SKM-1 (cell line): ENCODE measurements around the gene PDIA5.

Source experiments
- DNase-seq: peaks from one replicate; lab custom pipeline; 2025; ENCODE audit not compliant: unreplicated experiment; lab: John Stamatoyannopoulos, UW

PDIA5 gene

DNA sequence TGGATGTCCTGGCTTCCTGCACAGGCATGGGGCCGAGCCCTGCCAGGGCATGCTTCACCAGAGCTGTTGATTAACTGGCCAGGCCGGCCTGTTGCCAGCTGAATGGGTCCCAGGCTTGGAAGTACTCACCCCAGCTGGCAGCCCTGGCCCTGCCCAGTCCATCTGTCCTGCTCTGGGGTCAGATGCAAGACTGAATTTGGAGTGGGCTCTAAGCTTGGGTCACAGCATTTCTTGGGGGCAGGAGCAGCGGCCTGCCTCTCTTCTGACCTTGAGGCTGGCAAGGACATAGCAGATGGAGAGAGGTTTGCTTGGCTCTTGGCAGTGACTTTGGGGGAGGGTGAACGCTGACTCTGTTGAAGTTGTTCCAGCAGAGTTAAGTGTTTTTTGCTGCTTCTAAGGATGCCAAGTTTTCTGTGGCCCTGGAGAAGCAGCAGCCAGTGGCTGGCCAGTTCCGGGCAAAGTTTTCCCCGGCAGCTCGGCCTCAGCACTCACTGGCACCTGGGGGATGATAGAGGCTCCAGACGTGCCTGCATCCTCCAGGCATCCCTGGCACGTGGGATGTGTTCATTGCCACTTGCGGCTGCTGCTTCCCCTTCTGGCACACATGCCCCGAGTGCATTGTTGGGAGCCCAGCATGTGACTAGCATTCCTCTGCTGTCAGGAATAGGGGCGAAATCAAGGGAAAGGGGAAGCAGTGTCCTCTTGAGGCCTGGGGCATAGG, 22.9 kb downstream of the PDIA5 start:
- DNase-seq = no peak

DNA sequence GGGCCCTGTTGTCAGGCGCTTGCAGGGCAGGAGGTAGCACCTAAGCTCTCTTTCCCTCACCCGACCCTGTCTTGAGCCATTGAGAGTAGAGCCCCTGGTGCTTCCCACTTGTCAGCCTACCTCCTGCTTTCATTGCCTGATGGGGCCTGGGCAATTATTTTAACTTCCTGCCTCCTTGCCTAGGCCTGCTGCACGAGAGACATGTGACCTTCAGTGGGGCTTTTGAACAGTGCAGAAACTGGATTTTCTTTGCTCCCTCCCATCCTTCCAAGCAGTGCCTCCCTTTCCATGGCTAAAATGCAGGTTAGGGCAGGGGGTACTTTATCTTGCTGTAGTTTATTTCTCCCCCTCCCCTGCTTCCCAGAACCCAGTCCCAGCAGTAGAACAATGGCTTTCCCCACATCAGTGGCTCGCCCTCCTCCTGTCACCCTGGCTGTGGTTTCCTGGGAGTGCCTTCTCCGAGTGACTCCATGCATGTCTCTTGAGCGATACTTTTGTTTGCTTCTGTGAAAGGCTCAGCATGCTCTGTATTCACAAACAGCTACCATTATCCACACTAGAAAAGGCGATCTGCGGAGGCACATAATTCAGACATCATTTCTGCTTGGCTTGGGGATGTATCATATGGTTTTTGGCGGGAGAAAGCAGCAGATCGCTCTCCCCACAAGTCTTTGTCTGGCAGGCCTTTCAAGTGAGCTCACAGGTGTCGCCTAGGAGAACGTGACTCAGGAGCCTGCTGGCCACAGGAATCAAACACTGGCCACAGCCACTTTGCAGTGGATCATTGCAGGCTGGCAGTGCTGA, 24.1 kb downstream of the PDIA5 start:
- no peak for DNase-seq

DNA sequence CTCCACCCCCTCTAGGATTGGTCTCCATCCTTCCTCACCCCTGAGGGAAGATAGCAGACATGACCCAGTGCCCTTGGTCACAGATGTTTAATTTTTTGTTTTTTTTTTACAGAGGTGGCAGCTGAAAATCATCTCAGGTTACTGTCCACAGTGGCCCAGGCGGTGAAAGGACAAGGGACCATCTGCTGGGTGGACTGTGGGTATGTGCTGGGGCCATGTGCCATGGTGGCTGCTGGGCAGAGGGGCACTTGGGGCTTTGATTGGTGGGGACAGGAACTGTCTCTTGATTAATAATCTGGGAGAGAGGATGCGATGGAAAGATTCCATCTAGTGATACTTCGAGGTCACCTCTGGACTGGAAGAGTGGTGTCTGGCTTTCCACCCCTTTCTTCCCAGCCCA, 25.4 kb downstream of the PDIA5 start:
- no peak for DNase-seq

DNA sequence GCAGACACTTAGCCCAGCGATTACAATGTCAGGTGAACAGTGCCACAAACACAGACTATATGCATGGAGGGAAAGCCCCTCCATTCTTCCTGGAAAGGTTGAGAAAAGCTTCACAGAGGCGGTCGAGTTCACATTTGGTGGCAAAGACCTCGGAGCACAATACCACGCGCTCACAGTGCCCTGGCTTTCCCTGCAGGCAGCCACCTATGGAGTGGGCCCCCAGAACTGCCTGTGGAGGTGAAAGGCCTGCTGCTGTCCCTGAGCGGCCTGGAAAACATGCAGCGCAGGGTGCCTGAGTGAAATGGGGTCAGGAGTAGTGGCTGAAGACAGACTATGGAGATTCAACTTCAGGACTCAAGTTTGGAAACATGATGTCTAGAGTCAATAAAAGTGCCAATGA, 26.9 kb downstream of the PDIA5 start:
- no peak for DNase-seq

DNA sequence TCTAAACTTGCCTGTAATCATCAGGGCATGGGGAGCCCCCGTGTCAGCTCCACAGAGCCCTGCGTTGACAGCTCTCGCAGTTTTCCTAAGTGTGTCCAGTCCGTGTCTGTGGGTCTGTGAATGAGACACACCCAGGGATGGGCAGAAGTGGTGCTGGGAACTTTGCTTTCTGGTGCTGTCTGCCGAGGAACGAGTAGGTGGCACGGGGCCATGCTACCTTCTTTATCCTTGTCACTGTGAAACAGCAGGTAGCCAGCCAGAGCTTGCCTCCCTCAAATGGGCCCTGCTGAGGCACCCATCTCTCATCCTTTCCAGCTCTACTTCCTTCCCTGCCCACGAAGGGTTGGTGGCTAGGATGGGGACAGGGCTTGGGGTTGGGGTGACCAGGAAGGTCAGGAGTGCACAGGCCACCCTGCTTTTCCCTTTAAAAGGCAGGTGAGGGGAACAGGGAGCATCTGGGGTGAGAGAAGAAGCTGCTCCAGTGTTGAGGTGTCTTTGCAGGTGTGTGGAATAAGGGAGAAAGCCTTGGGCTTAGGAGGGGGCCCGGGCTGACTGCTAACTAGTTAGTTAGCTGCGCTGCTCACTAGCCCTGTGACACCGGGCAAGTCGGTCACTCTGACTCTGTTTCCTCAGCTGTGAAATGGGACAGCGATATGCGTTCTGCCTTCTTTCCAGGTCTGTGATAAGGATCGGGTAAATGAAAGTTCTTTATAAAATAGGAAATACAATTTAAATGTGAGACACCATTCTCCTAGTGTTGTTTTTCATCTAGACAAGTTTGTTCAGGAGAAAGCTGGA, 27.9 kb downstream of the PDIA5 start:
- no peak for DNase-seq

DNA sequence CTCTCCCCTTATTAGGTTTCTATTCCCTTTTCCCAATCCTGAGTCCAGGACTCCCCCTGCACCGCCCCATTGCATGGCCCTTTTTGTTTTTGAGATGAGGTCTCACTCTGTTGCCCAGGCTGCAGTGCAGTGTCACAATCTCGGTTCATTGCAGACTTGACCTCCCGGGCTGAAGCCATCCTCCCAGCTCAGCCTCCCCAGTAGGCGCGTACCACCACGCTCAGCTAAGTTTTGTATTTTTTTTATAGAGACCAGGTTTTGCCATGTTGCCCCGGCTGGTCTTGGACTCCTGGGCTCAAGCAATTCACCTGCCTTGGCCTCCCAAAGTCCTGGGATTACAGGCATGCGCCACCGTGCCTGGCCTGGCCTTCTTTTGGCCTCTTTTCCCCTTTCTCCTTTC, 29.3 kb downstream of the PDIA5 start:
- DNase-seq = no peak

DNA sequence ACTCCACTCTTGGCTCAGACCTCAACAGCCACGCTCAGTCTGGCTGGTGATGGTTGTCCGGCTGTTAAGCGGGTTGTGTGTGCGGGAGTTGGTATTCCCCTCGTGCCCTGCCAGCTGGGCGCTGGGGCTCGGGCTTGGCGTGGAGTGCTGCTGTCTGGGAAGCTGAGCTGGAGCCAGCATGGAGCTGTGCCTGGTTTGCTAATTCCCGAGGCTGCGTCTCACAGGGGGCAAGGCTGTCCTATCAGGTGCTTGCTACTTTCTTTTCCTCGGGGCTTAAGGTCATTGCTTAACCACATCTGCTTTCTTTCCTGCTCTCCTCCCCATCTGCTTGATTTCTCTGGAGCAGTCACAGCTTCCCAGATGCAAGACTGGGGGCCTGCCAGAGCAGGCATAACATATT, 29.9 kb downstream of the PDIA5 start:
- DNase-seq = no peak

DNA sequence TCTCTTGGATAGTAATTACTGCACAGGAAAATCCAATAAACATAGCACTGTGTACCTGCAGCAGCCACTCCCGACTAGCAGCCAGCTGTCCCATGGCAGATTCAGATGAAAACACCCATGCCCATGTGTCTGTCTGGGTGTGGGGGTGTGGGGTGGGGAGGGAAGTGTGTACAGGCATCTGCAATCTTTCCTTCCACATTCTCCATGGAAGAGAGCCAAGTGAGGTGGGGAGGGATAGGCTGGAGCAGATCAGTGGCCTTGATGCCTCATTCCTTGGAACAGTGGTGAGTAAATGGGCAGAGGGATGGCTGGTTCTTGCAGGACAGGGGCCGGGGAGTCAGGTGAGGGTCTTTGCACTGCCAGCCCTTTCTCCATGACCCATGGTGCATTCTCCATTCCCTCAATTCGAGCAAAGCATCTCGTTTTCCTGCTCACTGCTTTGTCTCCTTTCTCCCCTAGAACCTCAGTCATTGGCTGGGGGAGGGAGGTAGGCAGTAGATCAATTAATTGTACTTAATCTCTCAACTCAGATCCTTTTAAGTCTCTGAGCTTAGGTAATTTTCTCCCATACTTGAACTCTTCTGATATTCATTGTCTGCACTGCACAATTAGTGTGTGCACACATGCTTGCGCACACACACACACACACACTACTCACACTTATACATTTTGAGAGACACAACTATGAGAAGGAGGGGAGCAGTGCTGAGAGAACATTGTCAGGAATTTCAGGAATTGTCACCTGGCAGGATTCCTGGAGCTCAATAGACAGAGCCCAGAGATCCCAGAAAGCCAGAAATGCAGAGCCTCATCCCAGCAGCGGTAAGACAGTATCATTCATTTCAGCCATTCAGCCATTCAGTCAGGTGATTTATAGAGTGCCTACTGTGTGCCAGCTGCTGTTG, 31.9 kb downstream of the PDIA5 start:
- DNase-seq = no peak

DNA sequence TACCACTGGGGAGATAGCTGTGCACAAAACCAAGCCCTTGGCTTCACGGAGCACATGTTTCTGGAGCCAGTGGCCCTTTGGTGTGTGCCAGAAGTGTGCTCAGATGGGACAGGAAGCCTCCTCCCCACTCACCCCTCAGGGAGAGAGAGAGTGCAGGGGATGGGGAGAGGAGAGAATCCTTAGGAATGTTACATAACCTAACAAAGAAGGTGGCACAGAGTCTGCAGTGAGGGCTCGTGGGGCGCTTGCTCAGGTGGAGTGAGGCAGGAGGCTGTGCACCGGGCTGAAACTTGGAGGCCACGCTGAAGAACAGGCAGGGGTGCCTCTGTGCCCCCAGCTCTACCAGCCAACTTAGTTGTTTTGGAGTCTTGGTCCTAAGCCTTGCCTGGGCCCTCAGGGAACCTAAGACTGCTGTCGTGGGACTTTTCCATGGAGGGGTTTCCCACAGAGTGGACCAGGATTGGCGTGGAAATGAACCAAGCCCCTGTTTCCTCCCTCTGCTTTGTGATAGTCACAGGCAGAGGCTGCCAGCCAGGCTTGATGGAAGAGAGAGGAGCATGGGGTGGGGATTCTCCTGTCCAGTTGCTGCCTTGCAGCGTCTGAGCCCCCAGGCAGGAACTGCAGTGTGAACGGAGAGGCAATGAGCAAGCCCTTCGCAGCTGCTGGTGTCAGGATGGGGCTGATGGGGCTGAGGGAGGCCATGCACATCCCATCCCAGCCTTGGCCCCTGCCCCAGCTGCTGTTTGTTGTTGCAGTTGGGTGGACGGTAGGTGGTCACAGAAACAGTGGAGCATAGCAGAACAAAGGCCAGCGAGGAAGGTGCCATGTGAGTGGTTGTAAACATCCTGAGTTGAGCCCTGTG, 32.7 kb downstream of the PDIA5 start:
- no peak for DNase-seq

DNA sequence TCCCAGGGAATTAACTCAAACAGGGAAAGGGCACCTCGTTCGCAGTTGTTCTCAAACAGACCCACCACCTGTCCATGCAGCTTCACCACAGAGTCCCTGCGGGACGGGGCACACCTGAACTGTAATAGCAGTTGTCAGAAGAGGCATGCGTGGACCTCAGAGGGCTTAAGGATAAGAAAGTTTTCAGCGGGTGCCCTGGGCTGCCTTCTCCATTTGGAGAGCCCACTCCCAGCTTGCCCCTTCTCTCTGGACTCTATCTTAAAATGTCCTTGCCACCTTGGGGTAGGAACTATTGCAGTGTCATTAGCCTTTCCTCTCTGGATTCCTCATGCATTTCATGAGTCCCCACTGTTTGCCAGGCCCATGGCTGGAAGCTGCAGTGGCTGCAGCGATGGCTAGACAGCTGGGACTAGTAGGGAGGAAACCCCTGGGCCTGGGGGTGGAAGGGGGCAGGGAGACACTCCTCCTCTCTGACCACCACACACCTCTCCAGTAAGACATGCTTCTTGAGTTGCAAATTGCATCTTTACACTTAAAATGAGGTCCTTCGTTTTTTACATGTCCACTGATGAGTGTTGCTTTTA, 33.5 kb downstream of the PDIA5 start:
- no peak for DNase-seq

DNA sequence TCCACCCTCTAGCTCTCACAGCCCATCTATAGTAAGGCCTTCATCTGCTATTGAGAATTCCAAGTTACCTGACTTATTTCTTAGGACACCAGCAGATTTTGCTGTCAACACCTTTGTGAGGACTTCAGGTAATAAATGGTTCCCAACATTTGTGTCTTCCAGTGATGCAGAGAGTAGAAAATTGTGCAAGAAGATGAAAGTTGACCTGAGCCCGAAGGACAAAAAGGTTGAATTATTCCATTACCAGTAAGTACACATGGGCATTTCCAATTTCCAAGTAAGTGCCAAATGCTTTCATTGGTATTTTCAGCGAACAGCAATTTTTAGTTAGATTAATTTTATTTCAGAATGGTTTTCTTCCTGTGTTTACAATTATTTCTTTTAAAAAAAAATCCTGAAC, 35.4 kb downstream of the PDIA5 start:
- DNase-seq = no peak

DNA sequence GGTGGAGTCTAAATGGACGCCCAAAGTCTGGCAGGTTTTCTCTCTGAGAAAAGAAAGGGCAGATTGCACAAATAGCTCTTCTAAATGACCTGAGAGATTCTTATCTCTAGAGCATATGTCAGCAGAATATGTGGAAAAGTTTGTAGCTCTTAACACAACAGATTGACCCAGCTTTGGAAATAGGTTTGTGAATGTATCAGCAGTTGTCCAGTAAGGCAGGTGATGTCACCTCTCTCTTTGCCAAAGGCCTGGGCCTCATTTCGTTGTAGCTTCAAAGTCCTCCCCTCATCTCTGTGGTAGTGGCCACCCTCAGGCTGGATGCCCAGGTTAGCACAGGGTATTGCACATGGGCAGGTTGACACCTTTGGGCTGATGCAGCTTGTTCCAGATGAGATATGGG, 36.0 kb downstream of the PDIA5 start:
- no peak for DNase-seq

DNA sequence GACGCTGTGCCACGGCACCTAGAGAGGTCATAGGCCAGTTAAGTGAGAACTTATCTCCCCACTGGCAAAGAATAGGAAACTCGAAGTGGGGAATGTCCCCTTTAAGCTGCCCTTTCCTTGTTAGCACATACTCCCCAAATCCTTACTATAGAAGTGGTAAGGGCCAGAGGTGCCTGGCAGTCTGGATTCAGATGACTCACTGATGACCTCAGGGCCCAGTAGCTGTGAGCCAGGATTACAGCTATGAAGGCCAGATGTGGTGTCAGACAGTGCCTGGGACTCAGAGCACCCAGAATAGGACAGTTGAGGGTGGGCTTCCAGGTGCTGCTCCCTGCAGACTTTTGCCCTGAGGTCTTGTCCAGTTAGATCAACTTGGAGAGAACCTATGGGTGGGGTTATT, 37.7 kb downstream of the PDIA5 start:
- DNase-seq = no peak

DNA sequence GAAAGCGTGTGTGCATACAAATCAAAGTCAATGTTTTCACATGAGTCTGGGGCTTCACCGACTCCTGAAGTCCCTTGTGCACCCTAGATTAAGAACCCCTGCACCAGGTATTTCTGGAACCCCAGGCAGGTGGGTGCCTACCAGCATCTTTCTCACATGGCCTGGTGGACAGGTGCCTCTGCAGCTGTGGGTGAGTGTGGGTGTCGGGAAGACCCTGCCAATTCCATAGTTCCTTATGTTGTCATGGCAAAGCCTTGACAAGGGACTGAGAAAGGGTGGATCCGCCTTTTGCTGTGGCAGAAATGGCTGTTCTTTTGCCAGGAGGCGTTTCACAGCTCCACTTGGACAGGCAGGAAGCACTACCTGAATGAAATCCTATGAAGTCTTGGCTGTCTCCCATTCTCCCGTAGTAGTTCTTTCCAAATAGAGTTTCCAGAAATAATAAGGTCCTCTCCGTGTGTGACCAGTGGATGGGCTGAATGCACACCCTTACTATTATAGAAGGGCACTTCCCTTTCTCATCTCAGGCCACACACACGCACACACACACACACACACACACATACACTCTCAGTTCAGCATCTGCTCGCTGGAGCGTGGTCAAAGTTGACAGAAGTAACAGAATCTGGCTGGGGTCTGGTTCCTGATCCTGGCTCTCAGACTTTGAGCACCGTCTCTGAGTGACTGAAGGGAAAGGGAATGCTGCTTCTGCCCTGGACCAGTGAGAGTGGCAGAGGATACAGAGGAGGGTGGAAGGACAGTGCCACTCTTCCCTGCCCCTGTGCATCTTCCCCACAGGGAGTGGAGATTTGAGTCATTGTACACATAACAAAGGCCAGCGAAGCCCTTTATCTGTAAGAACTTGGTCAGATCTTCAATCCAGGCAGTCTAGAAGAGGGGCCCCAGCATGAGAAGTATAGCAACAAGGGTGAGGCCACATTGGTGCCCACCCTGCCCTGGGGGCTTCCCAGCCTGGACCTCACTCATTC, 38.7 kb downstream of the PDIA5 start:
- no peak for DNase-seq

DNA sequence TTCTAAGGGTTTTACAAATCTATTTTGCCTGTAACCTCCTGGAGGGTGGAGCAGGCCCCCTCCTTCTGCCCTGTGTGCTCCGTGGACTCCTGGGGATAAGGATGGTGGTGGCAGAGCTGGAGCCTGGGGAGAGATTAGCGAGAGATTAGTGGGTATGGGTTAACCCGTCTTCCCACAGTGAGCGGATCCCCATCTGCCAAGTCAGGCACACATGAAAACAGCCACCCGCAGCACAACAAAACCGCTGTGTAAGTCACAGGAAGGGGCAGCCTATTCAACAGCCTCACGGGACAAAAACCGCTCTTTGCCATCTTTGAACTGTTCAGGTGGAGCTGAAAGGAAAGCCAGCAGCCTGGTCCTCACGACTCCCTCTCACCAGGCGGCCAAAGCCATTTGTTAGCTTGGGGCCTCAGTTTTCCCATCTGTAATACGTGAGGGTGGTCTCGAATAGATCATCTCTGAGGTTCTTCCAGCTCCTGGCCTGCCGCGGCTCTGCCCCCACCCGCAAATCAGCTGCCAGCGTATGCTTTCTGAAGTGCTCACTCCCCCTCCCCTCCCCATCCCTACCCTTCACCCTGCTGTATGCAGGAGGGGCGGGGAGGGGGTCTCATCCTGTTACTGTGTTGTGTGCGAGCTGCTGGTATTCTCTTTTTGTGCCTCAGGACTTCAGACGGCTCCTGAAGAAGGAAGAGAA, 43.6 kb downstream of the PDIA5 start:
- no peak for DNase-seq

DNA sequence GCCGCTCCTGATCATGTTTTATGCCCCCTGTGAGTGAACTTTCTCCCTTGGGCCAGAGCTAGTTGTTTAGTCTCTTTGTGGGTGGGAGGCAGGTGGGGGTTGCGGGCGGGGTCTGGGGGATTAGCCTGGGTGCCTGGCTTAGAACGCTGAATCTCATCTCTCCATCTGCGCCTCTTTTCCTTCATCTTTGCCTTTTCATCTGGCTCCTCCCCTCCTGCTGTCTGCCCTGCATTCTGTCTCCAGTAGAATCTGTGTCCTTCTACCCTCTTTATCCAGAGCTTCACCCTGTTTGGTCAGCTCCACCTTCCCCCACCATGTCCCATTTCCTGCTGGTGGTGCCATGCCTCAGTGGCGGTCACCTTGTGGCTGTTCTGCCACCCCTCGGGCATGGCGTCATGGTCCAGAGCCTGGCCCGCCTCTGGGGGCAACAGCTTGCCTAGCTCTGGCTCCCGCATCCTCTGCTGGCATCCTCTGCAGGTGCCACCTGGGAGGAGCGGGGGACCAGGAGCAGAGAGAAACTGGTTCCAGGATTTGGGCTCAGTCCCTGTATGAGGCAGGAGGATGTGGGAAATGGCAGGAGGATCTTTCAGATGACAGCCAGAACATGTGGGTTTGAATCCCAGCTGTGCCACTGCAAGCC, 44.3 kb downstream of the PDIA5 start:
- no peak for DNase-seq

DNA sequence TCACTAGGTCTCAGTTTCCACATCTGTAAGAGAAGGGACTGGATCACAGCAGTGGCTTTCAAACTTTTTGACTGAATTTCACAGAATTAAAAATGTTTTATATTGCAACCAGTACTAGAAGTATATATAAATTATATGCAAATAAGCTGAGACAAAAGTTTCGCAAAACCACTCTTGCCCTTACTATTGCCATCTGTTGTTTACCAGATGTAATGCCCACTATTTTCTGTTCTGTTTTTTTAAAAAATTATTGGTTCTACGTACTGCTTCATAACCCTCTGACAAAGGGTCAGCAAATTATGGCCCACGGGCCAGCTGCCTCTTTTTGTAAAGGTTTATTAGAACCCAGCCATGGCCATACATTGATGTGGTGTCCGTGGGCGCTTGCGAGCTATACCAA, 44.8 kb downstream of the PDIA5 start:
- DNase-seq = no peak
